Right lung (tissue), 10 donors: ENCODE data around the gene ZRANB2. TPM values are rescaled to one million over a fixed set of nuclear protein-coding genes. Genes with fewer than 3 reads are reported as not detected.

Experiments used
- DNase-seq, 2 donors: peaks; one replicate each; pipeline ENCODE4 v3.0.0-alpha.2; 2013
- long read RNA-seq, 8 donors: transcript quantifications; one replicate each; lab custom pipeline, GENCODE V29; 2026
- polyA plus RNA-seq, 5 donors: library from polyadenylated mRNA; unstranded; fragments of 120-200 nt; gene quantifications; one replicate each; pipeline versions ENCODE4 v1.2.1 to v1.2.3, GENCODE V29; 2013; ENCODE audit warnings: inconsistent platforms in 1 of 5, low replicate concordance in 1 of 5; ENCODE audit not compliant: insufficient read length in 5 of 5, insufficient read depth in 1 of 5

Gene ZRANB2, protein sequence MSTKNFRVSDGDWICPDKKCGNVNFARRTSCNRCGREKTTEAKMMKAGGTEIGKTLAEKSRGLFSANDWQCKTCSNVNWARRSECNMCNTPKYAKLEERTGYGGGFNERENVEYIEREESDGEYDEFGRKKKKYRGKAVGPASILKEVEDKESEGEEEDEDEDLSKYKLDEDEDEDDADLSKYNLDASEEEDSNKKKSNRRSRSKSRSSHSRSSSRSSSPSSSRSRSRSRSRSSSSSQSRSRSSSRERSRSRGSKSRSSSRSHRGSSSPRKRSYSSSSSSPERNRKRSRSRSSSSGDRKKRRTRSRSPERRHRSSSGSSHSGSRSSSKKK
- 100 to 1,000 TPM; 177 to 299 (median 241) TPM for polyA plus RNA-seq
- long read RNA-seq, donor 1, transcript ZRANB2-204 (2 exons, 3,677 nt), result major isoform, 22 of 185 reads
- long read RNA-seq, donor 1, transcript ZRANB2-202 (10 exons, 3,078 nt), result minor isoform, 10 of 185 reads
- long read RNA-seq, donor 1, transcript ZRANB2-201 (11 exons, 2,821 nt), result minor isoform, 19 of 185 reads
- long read RNA-seq, donor 1, partial matches to known transcripts, result 131 of 185 reads
- long read RNA-seq, donor 1, other reads (novel, unspliced or antisense), result 0 of 185 reads
- long read RNA-seq, donor 2, transcript ZRANB2-201 (11 exons, 2,821 nt), result minor isoform, 6 of 50 reads
- long read RNA-seq, donor 2, transcript ZRANB2-204 (2 exons, 3,677 nt), result major isoform, 7 of 50 reads
- long read RNA-seq, donor 2, partial matches to known transcripts, result 35 of 50 reads
- long read RNA-seq, donor 2, other reads (novel, unspliced or antisense), result 0 of 50 reads
- long read RNA-seq, donor 3, transcript ZRANB2-201 (11 exons, 2,821 nt), result minor isoform, 11 of 123 reads
- long read RNA-seq, donor 3, transcript ZRANB2-202 (10 exons, 3,078 nt), result minor isoform, 6 of 123 reads
- long read RNA-seq, donor 3, transcript ZRANB2-204 (2 exons, 3,677 nt), result major isoform, 13 of 123 reads
- long read RNA-seq, donor 3, partial matches to known transcripts, result 90 of 123 reads
- long read RNA-seq, donor 3, other reads (novel, unspliced or antisense), result 0 of 123 reads
- long read RNA-seq, donor 4, transcript ZRANB2-204 (2 exons, 3,677 nt), result major isoform, 20 of 114 reads
- long read RNA-seq, donor 4, transcript ZRANB2-202 (10 exons, 3,078 nt), result minor isoform, 6 of 114 reads
- long read RNA-seq, donor 4, partial matches to known transcripts, result 80 of 114 reads
- long read RNA-seq, donor 4, other reads (novel, unspliced or antisense), result 0 of 114 reads
- long read RNA-seq, donor 5, transcript ZRANB2-204 (2 exons, 3,677 nt), result major isoform, 34 of 274 reads
- long read RNA-seq, donor 5, transcript ZRANB2-202 (10 exons, 3,078 nt), result minor isoform, 9 of 274 reads
- long read RNA-seq, donor 5, transcript ZRANB2-201 (11 exons, 2,821 nt), result minor isoform, 19 of 274 reads
- long read RNA-seq, donor 5, partial matches to known transcripts, result 211 of 274 reads
- long read RNA-seq, donor 5, other reads (novel, unspliced or antisense), result 0 of 274 reads
- long read RNA-seq, donor 6, transcript ZRANB2-201 (11 exons, 2,821 nt), result minor isoform, 8 of 269 reads
- long read RNA-seq, donor 6, transcript ZRANB2-204 (2 exons, 3,677 nt), result major isoform, 24 of 269 reads
- long read RNA-seq, donor 6, partial matches to known transcripts, result 226 of 269 reads
- long read RNA-seq, donor 6, other reads (novel, unspliced or antisense), result 7 of 269 reads
- long read RNA-seq, donor 7, transcript ZRANB2-202 (10 exons, 3,078 nt), result major isoform, 8 of 204 reads
- long read RNA-seq, donor 7, transcript ZRANB2-204 (2 exons, 3,677 nt), result major isoform, 8 of 204 reads
- long read RNA-seq, donor 7, partial matches to known transcripts, result 181 of 204 reads
- long read RNA-seq, donor 7, other reads (novel, unspliced or antisense), result 0 of 204 reads
- long read RNA-seq, donor 8, transcript ZRANB2-204 (2 exons, 3,677 nt), result major isoform, 11 of 66 reads
- long read RNA-seq, donor 8, partial matches to known transcripts, result 47 of 66 reads
- long read RNA-seq, donor 8, other reads (novel, unspliced or antisense), result 0 of 66 reads

DNA sequence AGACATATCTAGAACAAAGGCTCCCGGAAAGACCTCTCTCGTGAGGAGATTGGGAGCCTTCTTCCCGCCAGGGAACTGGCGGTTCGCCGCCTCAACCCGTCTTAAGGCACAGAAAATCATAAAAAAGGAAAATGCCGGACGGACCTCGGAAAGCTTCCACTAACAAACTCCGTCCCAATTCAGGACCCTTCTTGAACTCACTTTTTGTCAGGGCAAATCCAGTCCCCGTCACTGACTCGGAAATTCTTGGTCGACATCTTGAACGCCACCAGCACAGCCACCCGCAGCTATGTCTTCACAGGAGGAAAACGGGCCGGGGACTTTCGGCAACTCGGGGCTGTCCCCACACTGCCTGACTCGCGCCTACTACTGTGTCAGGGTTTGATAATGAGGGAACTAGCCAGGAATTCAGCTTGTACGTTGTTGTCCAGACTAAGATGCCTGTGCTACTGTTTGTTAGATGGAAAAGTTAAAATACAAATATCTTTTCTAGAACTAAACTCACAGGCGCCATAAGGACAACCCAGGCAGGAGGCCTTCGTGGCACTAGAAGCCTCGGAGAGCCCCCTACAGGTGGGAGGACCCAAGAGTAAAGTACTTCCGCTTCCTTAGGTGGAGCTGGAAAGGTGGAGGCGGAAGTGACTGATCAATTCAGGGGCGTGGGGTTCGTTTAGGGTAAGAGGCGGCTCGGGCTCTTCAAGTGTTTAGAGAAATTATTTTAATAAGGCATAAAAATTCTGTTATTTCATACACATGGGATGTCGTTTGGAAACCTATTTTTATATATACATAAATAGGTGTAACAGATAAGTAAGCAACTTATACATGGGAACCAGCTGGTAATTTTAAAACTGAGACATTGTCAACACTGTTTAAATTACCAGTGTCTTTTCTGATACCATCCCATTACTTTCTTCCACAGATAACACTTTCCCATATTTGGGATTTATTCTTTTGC lies at the start of gene ZRANB2:
ZRANB2 (minus strand) TSS at position 297 of the 958 bp plus-strand sequence; CDS start at position 257, 40 bp downstream.
- peak; percentile 92 to 93 for DNase-seq

- DNase-seq, result no peak
Measured at GRCh38 chr1:71128060-71128459, 47.2 kb upstream of the ZRANB2 start.

DNA sequence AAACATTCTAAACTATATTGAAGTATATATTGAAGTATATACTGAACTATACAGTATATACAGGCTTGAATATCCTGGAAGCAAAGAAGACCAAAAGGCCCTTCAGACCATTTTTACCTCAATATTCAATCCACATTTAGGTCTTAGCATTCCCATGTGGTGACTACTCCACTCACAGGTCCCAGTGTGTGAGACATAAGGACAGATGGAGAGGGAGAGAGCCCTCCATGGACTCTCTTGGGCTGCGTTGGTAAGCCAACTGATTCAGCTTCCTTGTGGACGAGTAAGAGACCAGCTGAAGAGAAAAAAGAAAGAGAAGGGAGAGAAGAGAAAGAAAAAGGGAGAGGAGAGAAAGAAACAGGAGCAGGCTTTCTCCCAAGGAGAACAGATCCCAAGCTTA lies 37.3 kb upstream of the ZRANB2 start:
- DNase-seq, result no peak

- DNase-seq, result no peak
Measured at GRCh38 chr1:71116729-71117128, 35.9 kb upstream of the ZRANB2 start.

DNA sequence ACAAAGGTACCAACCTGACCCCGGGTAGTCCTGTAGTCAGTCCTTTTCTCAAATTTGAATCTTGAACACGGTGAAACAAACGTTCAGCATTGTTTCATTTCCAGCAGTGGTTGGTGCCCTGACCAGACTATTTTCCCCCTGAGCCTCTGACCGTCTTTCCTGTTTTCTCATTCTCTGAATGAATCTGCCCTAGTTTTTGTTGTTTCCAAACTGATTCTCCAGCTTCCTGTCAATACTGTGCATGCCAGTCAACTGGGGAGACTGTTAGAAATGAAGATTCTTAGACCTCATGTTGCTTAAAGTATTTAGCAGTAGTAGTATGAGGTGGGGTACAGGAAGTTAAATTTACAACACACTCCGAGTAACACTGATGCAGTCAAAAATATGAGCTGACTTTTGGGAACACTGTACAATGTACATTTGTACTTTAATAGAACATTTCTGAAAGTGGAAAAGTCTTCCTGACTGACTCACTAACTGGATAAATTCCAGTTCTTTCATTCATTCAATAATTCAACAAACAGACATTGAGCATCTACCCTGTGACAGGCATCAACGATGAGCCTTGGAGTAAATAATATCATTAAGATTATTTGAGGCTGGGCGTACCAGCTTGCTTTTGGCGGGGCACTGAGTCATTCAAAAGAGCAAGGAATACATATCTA lies 26.0 kb upstream of the ZRANB2 start:
- no peak for DNase-seq

DNA sequence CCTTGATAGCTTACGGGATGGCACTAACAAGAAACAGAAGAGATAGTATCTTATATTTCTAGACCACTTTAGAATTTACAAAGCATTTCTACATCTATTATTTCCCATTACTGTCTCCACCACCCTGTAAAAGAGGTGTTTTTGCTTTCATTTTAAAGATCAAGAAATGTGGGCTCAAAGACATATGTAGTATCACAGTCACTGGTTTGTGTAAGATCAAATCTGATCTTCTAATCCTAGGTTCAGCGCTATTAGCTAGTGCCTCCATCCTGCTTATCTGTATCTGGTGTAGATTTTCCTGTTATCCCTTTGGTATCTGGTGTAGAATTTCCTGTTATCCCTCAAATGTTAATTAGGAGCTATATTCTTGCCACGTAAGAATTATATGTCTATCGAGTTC lies 23.6 kb upstream of the ZRANB2 start:
- no peak for DNase-seq

DNA sequence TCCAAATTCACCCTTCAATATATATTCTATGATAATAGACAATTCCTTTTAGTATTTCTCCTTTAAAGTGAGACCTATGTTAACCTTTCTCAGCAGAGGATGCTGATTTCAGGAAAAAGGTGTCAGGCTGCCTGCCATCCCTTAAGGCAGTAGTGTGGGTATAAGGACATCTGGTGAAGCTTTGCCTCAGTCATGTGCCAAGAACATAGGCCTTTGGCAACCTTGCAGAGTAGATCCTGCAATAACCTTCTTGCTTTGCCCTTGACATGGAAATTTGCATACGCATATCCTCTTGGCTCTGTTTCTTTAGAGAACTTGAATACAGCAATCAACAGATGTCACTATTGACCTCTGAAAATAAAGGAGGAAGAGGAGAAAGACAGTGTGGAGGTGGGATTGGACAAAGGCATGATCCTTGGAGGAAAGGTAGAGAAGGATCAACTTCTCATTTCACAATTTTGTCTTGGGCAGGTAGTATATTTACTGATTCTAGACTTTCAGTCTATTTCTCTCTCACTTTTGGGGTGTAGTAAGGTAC lies 21.1 kb upstream of the ZRANB2 start:
- no peak for DNase-seq

GRCh38 chr1:71097428-71097827 lies 16.6 kb upstream of the ZRANB2 start:
- DNase-seq, result no peak

- no peak for DNase-seq
Measured at GRCh38 chr1:71094913-71095312, 14.1 kb upstream of the ZRANB2 start.

GRCh38 chr1:71093938-71094337 lies 13.1 kb upstream of the ZRANB2 start:
- DNase-seq, result peak in 1 of 2 donors; percentile 17

DNA sequence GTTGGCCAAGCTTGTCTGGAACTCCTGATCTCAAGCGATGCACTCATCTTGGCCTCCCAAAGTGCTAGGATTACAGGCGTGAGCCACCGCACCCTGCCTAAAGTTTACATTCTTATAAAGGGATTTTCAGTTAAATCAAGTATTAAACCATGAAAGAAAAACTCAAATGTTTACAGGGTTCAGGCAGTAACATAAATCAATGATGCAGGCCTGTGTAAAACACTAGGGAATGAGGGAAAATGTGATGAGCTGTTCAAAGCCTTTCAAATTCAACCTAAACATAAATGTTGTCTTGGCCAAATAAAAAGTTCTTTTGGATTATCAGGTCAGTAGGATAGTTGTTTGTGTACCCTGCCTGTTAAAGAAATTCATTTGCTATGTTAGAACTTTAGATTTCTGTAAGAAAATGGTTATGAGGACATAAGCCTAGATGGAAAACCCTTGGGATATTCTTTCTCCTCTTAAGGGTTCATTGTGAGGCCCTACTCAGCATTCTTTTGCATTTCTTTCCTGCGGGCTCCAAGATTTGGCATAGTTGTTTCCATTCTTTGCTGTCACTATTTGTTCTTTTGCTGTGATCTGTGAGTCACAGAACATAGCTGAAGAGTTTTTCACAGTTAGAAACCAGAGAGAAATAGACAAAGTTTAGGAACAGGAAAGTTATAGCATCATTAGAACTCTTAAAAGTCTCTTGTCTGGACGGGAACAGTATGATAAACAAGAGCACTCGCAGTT lies 8.9 kb upstream of the ZRANB2 start:
- DNase-seq, result no peak

DNA sequence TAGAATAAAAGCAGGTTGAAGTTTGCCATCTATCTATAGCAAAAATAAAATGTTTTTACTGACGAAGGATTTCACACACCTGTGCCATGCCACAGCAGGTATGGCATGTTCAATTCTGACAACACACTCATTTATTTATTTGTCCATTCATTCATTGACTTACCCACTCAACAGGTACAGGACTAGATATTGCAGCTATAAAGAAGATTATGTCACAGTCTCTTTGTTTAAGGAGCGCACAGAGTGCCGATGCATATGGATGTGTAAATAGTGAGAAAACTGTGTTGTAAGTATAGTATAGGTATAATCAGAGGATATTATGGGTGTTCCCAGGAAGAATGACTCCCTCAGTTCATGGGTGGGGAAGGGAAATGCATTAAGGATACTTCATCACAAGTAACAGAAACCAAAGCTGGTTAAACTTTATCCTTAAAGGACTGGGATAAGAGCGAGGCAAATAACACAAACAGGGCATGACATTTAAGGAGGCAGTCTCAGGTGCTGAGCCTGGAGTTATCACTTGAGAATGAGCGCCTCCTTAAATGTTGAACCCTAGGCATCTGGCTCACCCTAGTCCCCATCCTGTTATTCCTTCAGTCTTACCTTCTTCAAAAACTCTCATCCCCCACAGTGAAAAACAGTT lies 7.9 kb upstream of the ZRANB2 start:
- peak in 1 of 2 donors; percentile 12 for DNase-seq

GRCh38 chr1:71087713-71088112 lies 6.9 kb upstream of the ZRANB2 start:
- no peak for DNase-seq

- no peak for DNase-seq
Measured at GRCh38 chr1:71087060-71087459, 6.2 kb upstream of the ZRANB2 start.

GRCh38 chr1:71086331-71086730 lies 5.5 kb upstream of the ZRANB2 start:
- DNase-seq, result no peak

GRCh38 chr1:71083271-71083670 lies 2.4 kb upstream of the ZRANB2 start:
- no peak for DNase-seq

- no peak for DNase-seq
Measured at GRCh38 chr1:71081697-71082080, 854 bp upstream of the ZRANB2 start.
